Trophoblast cell (in vitro differentiated cells and primary cell): ENCODE data around the gene RAB44.

Source experiments
- DNase-seq, 2 donors: peaks; one replicate each; pipeline ENCODE4 v3.0.0-alpha.2; 2016
- H2AFZ ChIP-seq: 2 replicates; pipeline ENCODE4 v1.6.1; 2013; ENCODE audit warnings: low read length, moderate library complexity, mild to moderate bottlenecking; ENCODE audit not compliant: insufficient read depth, poor library complexity
- H2AK5ac ChIP-seq: 2 replicates; pipeline ENCODE4 v1.6.1; 2013; ENCODE audit warnings: mild to moderate bottlenecking, low read length
- H2BK120ac ChIP-seq: 2 replicates; pipeline ENCODE4 v1.6.1; 2013; ENCODE audit warnings: low read length, mild to moderate bottlenecking, moderate library complexity; ENCODE audit not compliant: insufficient read depth, poor library complexity
- H2BK12ac ChIP-seq: 2 replicates; pipeline ENCODE4 v1.6.1; 2013; ENCODE audit warnings: mild to moderate bottlenecking, low read length, moderate library complexity
- H2BK5ac ChIP-seq: 2 replicates; pipeline ENCODE4 v1.6.1; 2013; ENCODE audit warnings: low read length, low read depth, moderate library complexity, mild to moderate bottlenecking; ENCODE audit not compliant: poor library complexity
- H3K14ac ChIP-seq: 2 replicates; pipeline ENCODE4 v1.6.1; 2013; ENCODE audit warnings: mild to moderate bottlenecking, low read length
- H3K18ac ChIP-seq: 2 replicates; pipeline ENCODE4 v1.6.1; 2013; ENCODE audit warnings: mild to moderate bottlenecking, low read length
- H3K23ac ChIP-seq: 2 replicates; pipeline ENCODE4 v1.6.1; 2013; ENCODE audit warnings: low read length
- H3K27ac ChIP-seq: 2 replicates; pipeline ENCODE4 v1.5.1; 2013; ENCODE audit warnings: low read depth, mild to moderate bottlenecking, inconsistent platforms, low read length, moderate library complexity
- H3K27me3 ChIP-seq: 2 replicates; pipeline ENCODE4 v1.6.1; 2013; ENCODE audit warnings: inconsistent platforms, mild to moderate bottlenecking, low read length, moderate library complexity; ENCODE audit not compliant: insufficient read depth
- H3K36me3 ChIP-seq, 2 experiments: 1 replicate in 1 of 2; 2 replicates in 1 of 2; pipeline ENCODE4 v1.6.1; 2013; ENCODE audit warnings: low read length in 2 of 2, mild to moderate bottlenecking in 2 of 2, moderate library complexity in 1 of 2; ENCODE audit not compliant: insufficient read depth in 2 of 2, control insufficient read depth in 1 of 2
- H3K4ac ChIP-seq: 2 replicates; pipeline ENCODE4 v1.6.1; 2013; ENCODE audit warnings: low read depth, mild to moderate bottlenecking, low read length, moderate library complexity
- H3K4me1 ChIP-seq, 2 experiments: 1 replicate in 1 of 2; 2 replicates in 1 of 2; pipeline ENCODE4 v1.6.1; 2013; ENCODE audit warnings: low read length in 2 of 2, mild to moderate bottlenecking in 2 of 2, moderate library complexity in 1 of 2; ENCODE audit not compliant: insufficient read depth in 2 of 2, control insufficient read depth in 1 of 2
- H3K4me2 ChIP-seq: 2 replicates; pipeline ENCODE4 v1.6.1; 2013; ENCODE audit warnings: inconsistent platforms, mild to moderate bottlenecking, low read length, moderate library complexity
- H3K4me3 ChIP-seq: 2 replicates; pipeline ENCODE4 v1.5.1; 2013; ENCODE audit warnings: mild to moderate bottlenecking, low read depth, low read length, inconsistent platforms
- H3K79me1 ChIP-seq: one replicate; pipeline ENCODE4 v1.6.1; 2013; ENCODE audit warnings: low read length
- H3K79me2 ChIP-seq: 2 replicates; pipeline ENCODE4 v1.6.1; 2013; ENCODE audit warnings: low read length, mild to moderate bottlenecking; ENCODE audit not compliant: control insufficient read depth, insufficient read depth, poor library complexity
- H3K9ac ChIP-seq: 2 replicates; pipeline ENCODE4 v1.6.1; 2013; ENCODE audit warnings: mild to moderate bottlenecking, low read length
- H3K9me3 ChIP-seq: 2 replicates; pipeline ENCODE4 v1.6.1; 2013; ENCODE audit warnings: low read depth, mild to moderate bottlenecking, control low read depth, inconsistent platforms, low read length; ENCODE audit not compliant: insufficient read depth
- H4K12ac ChIP-seq: 2 replicates; pipeline ENCODE4 v1.6.1; 2013; ENCODE audit warnings: low read depth, mild to moderate bottlenecking, low read length, moderate library complexity
- H4K8ac ChIP-seq: 2 replicates; pipeline ENCODE4 v1.6.1; 2013; ENCODE audit warnings: low read depth, mild to moderate bottlenecking, low read length, moderate library complexity
- H4K91ac ChIP-seq: one replicate; pipeline ENCODE4 v1.6.1; 2013; ENCODE audit warnings: low read depth, mild to moderate bottlenecking, low read length, moderate library complexity
- WGBS: extraction: QIAGEN DNeasy Blood & Tissue Kit; methylation state at CpG from one replicate; pipeline ENCODE4 v1.1.7; 2013; ENCODE audit warnings: missing lambda C conversion rate; ENCODE audit not compliant: insufficient read length, insufficient coverage; ENCODE audit errors: extremely low coverage; 5-methylcytosine and 5-hydroxymethylcytosine counted together

RAB44 gene

DNA sequence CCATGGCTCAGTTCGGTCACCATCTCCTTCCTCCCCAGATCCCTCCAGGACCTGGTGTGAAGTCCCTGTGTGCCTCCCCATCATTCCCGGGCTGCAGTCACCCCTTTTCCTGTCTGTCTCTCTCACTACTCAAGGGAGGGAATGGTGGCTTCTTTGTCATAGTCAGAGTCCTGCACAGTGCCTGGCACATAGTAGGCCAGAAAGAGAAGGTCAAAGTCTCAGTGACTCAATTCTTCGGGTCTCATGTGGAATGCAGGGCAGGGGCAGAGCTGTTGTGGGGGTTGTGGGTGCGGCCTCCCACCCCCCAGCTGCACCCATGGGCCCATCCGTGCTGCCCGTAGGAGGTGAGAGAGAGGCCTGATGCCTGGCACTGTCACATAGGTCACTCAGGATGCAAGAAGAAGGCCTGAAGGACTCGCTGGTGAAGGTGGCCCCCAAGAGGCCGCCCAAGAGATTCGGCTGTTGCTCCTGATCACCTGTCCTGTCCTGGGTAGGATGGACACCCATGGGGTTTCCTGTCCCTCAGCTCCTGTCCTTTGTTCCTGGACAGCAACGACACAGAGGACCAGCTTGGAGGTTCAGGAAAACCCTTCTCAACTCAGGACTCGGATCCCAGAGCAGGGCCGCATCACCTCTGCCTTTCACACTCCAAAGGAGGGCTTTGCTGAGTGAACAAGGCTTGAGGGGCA is 34.1 kb downstream of the RAB44 start:
- Histone ChIP-seq H3K79me2 (no peaks in the 10 kb centered on the region), H3K27me3 (no peaks in the 10 kb centered on the region), H4K8ac (no peak overlapping the region), H2BK12ac (no peak overlapping the region), H3K14ac (no peak overlapping the region), H3K4me1 (peaks cover 3 to 4% of the 10 kb centered on the region in 2 experiments), H3K4ac (no peak overlapping the region), H3K27ac (no peak overlapping the region), H2AFZ (no peak overlapping the region), H2AK5ac (no peak overlapping the region), H3K18ac (no peak overlapping the region), H3K4me2 (no peak overlapping the region), H3K9ac (no peak overlapping the region), H3K23ac (no peak overlapping the region), H2BK5ac (no peak overlapping the region), H3K9me3 (no peaks in the 10 kb centered on the region), H3K79me1 (no peaks in the 10 kb centered on the region), H4K12ac (no peak overlapping the region), H3K36me3 (no peaks in the 10 kb centered on the region), H3K4me3 (no peak overlapping the region), H4K91ac (no peak overlapping the region), H2BK120ac (no peak overlapping the region)
- WGBS: no CpG with 5 or more reads among the region's 12 CpGs
- DNase-seq: no peak

DNA sequence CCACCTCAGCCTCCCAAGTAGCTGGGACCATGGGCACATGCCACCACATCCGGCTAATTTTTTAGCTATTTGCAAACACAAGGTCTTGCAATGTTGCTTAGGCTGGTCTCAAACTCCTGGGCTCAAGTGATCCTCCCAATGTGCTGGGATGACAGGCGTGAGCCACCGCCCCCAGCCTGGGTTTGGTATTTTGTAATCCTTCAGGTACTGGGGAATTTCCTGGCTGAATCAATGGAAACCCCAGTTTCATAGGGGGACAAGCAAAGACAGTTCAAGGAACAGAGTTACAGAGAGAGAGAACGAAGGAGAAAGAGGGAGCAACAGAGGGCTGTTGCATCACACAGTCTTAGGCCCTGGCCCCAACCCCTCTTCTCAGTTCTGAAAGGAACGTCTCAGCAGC is 35.7 kb downstream of the RAB44 start:
- Histone ChIP-seq H3K4me2 (no peak overlapping the region), H3K23ac (no peak overlapping the region), H3K9me3 (no peaks in the 10 kb centered on the region), H2AK5ac (no peak overlapping the region), H4K8ac (no peak overlapping the region), H3K4me3 (no peak overlapping the region), H4K12ac (no peak overlapping the region), H2BK12ac (no peak overlapping the region), H2BK5ac (no peak overlapping the region), H3K14ac (no peak overlapping the region), H3K79me1 (no peaks in the 10 kb centered on the region), H3K27ac (no peak overlapping the region), H3K27me3 (no peaks in the 10 kb centered on the region), H3K18ac (no peak overlapping the region), H3K79me2 (no peaks in the 10 kb centered on the region), H2BK120ac (no peak overlapping the region), H3K4ac (no peak overlapping the region), H3K9ac (no peak overlapping the region), H3K36me3 (no peaks in the 10 kb centered on the region), H4K91ac (no peak overlapping the region), H3K4me1 (no peaks in the 10 kb centered on the region), H2AFZ (no peak overlapping the region)
- DNase-seq: no peak
- no CpG with 5 or more reads among the region's 5 CpGs for WGBS

DNA sequence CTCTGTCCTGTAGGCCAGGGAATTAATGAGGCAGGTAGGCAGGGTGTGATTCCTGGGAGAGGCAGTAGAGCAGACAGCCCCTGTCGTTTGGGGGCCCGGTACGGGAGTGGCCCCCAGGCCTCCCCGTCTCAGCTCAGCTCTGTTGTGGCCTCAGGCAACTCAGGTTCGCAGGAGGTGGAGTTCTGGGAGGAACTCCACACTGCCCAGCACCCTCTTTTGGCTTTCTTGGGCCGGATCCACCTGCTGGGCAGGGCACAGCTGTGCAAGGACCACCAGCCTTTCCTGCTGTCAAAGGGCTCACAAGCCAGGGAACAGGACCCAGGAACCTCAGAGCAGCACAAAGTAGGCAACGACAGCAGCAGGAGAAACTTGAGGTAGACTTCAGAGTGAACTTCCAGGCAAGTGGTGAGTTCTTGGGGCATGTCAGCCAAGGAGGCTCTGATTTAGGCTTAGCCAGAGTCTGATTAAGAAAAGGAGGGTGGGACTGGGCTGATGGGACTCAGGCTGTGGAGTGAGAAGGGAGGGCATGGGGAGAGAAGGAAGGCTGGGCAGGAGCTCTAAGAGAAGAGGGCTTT is 36.9 kb downstream of the RAB44 start:
- Histone ChIP-seq H3K4me1 (no peaks in the 10 kb centered on the region), H3K4me2 (no peak overlapping the region), H3K9ac (no peak overlapping the region), H3K27ac (no peak overlapping the region), H3K27me3 (no peaks in the 10 kb centered on the region), H3K4me3 (no peak overlapping the region), H3K14ac (no peak overlapping the region), H4K12ac (no peak overlapping the region), H4K8ac (no peak overlapping the region), H3K18ac (no peak overlapping the region), H3K79me1 (no peaks in the 10 kb centered on the region), H4K91ac (no peak overlapping the region), H2AFZ (no peak overlapping the region), H3K9me3 (no peaks in the 10 kb centered on the region), H2BK120ac (no peak overlapping the region), H3K79me2 (no peaks in the 10 kb centered on the region), H3K23ac (no peak overlapping the region), H2AK5ac (no peak overlapping the region), H2BK12ac (no peak overlapping the region), H3K4ac (no peak overlapping the region), H2BK5ac (no peak overlapping the region), H3K36me3 (no peaks in the 10 kb centered on the region)
- no peak for DNase-seq
- WGBS: no CpG with 5 or more reads among the region's 7 CpGs

DNA sequence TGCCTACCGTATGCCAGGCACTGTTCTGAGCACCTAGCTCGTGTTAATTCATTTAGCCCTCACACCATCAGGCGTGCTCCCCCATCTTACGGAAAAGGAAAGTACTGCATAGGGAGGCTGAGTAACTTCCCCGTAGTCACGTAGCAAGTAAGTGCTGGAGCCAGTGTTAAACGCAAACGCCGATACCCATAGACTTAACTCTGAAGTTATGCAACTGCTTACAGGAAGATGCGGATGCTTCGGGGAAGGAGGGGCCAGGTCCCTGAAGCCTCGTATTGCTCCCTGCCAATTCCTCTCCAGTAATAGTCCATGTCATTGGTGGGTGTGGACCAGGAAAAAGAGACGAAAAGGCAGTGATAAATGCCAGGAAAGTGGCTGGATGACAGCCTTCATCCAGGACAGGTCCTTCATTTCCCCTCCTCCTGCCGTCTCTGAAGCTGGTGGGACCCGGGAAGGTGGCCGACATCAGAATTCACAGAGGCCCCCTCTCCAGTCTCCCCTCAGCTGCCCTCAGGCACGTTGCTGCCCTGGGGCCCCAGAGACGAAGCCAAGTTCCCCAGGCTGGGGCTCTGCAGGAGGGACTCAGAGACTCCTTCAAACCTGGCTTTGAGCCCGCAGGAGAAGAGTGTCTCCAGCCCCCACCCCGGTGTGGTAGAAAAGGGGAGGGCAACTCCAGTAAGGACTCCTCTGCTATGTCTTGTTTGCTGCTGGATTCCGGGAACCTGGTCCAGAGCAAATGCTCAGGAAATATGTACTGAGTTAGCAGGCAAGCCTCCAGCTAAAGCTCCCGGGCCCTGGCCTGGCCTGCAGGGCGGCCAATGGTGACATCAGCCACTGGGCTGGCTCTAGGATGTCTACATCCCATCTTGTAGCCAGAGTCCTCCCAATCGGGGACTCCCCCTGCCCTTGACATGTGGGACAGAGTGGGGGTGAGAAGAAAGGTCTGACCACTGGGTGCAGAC is 37.8 kb downstream of the RAB44 start:
- Histone ChIP-seq H3K27me3 (no peaks in the 10 kb centered on the region), H3K4me1 (no peaks in the 10 kb centered on the region), H4K91ac (no peak overlapping the region), H3K4me3 (no peak overlapping the region), H3K23ac (no peak overlapping the region), H3K27ac (no peak overlapping the region), H3K36me3 (no peaks in the 10 kb centered on the region), H3K18ac (no peak overlapping the region), H3K4ac (no peak overlapping the region), H3K79me2 (no peaks in the 10 kb centered on the region), H4K8ac (no peak overlapping the region), H3K14ac (no peak overlapping the region), H3K9ac (no peak overlapping the region), H3K9me3 (no peaks in the 10 kb centered on the region), H4K12ac (no peak overlapping the region), H3K4me2 (no peak overlapping the region), H2AK5ac (no peak overlapping the region), H2AFZ (no peak overlapping the region), H2BK12ac (no peak overlapping the region), H3K79me1 (no peaks in the 10 kb centered on the region), H2BK5ac (no peak overlapping the region), H2BK120ac (no peak overlapping the region)
- no peak for DNase-seq
- WGBS: no CpG with 5 or more reads among the region's 24 CpGs
